SK-N-SH (cell line): ENCODE measurements around the gene TLX1. TPM values are rescaled to one million over a fixed set of nuclear protein-coding genes. Genes with fewer than 3 reads are reported as not detected.

Experiments used
- CTCF ChIA-PET: fragments of 300-600, 350-600 bp; formaldehyde crosslinking; extraction: SDS; loops from one replicate; lab custom pipeline; 2021; lab: Yijun Ruan, JAX
- POLR2A ChIA-PET: fragments of 350-600 bp; sonication (Branson Sonifier 250); formaldehyde crosslinking; extraction: SDS; loops from one replicate; lab custom pipeline; 2020; ENCODE audit warnings: antibody characterized with exemption, inconsistent platforms; lab: Yijun Ruan, JAX
- DNase-seq: peaks from one replicate; pipeline ENCODE4 v3.0.0; 2012
- H2AFZ ChIP-seq: fragments of 200-600 bp; sonication (generic); 2 replicates; pipeline ENCODE4 v1.8.1; 2016; ENCODE audit warnings: antibody characterized with exemption, mild to moderate bottlenecking, low read depth
- H3F3A ChIP-seq: fragments of 200-600 bp; sonication (generic); replicated peaks from 2 replicates; pipeline ENCODE3; 2016; ENCODE audit warnings: antibody characterized with exemption, mild to moderate bottlenecking; ENCODE audit not compliant: insufficient read depth
- H3K27ac ChIP-seq, 2 experiments: fragments of 200-500 bp in 1 of 2; fragments of 200-600 bp in 1 of 2; sonication (Bioruptor generic) in 1 of 2; sonication (generic), shearing (Covaris generic) in 1 of 2; 2 replicates each; pipeline versions ENCODE4 v1.5.1 to v1.6.1; 2014 to 2016; ENCODE audit warnings: low read depth in 2 of 2, inconsistent platforms in 1 of 2, low read length in 1 of 2, mild to moderate bottlenecking in 1 of 2, mixed read lengths in 1 of 2
- H3K27me3 ChIP-seq: fragments of 200-600 bp; sonication (generic), shearing (Covaris generic); 2 replicates; pipeline ENCODE4 v1.6.1; 2016; ENCODE audit warnings: mixed run types; ENCODE audit not compliant: insufficient read depth
- H3K36me3 ChIP-seq, 2 experiments: fragments of 200-500 bp in 1 of 2; fragments of 200-600 bp in 1 of 2; sonication (Bioruptor generic) in 1 of 2; sonication (generic) in 1 of 2; replicated peaks in 1 of 2; 2 replicates each; pipeline versions ENCODE3 to v1.5.1; 2014 to 2016; ENCODE audit warnings: low read length in 1 of 2, mild to moderate bottlenecking in 1 of 2; ENCODE audit not compliant: insufficient read depth in 2 of 2, control insufficient read depth in 1 of 2
- H3K4me1 ChIP-seq, 2 experiments: fragments of 200-500 bp in 1 of 2; fragments of 200-600 bp in 1 of 2; sonication (Bioruptor generic) in 1 of 2; sonication (generic), shearing (Covaris generic) in 1 of 2; 2 replicates each; pipeline versions ENCODE4 v1.5.1 to v1.6.1; 2014 to 2016; ENCODE audit warnings: low read depth in 1 of 2, low read length in 1 of 2, mixed run types in 1 of 2; ENCODE audit not compliant: insufficient read depth in 2 of 2, control insufficient read depth in 1 of 2
- H3K4me2 ChIP-seq: fragments of 200-600 bp; sonication (generic), shearing (Covaris generic); 2 replicates; pipeline ENCODE4 v1.6.1; 2017; ENCODE audit warnings: mixed run types
- H3K4me3 ChIP-seq, 2 experiments: fragments of 200-500 bp in 1 of 2; fragments of 200-600 bp in 1 of 2; sonication (Bioruptor generic) in 1 of 2; sonication (generic), shearing (Covaris generic) in 1 of 2; 2 replicates each; pipeline versions ENCODE4 v1.5.1 to v1.8.1; 2014 to 2016; ENCODE audit warnings: low read depth in 2 of 2, inconsistent platforms in 1 of 2, low read length in 1 of 2, mild to moderate bottlenecking in 1 of 2, mixed read lengths in 1 of 2, moderate library complexity in 1 of 2
- H3K79me2 ChIP-seq: fragments of 200-600 bp; sonication (generic); 2 replicates; pipeline ENCODE4 v1.8.1; 2017; ENCODE audit warnings: mild to moderate bottlenecking; ENCODE audit not compliant: insufficient read depth
- H3K9ac ChIP-seq: fragments of 200-600 bp; sonication (generic); 2 replicates; pipeline ENCODE4 v1.6.1; 2017; ENCODE audit warnings: mixed run types
- H3K9me2 ChIP-seq: fragments of 200-600 bp; sonication (generic); 2 replicates; pipeline ENCODE4 v1.6.1; 2017; ENCODE audit warnings: mixed run types
- H3K9me3 ChIP-seq: fragments of 200-600 bp; sonication (generic); 2 replicates; pipeline ENCODE4 v1.6.1; 2017; ENCODE audit warnings: mixed run types, mild to moderate bottlenecking, moderate library complexity
- H4K20me1 ChIP-seq: fragments of 200-600 bp; sonication (generic); 2 replicates; pipeline ENCODE4 v1.6.1; 2017; ENCODE audit warnings: mild to moderate bottlenecking, mixed run types; ENCODE audit not compliant: insufficient read depth
- EP300 ChIP-seq, 2 experiments: IDR thresholded peaks; 2 replicates each; pipeline versions ENCODE4 v1.4.0 to v1.6.1; 2012; ENCODE audit warnings: borderline replicate concordance in 1 of 2, low read depth in 1 of 2, low read length in 1 of 2
- EZH2phosphoT487 ChIP-seq: fragments of 200-600 bp; sonication (generic); IDR thresholded peaks from 2 replicates; pipeline ENCODE4 v1.6.1; 2017; ENCODE audit warnings: low read depth, mixed run types, mild to moderate bottlenecking, antibody characterized with exemption, moderate library complexity, borderline replicate concordance
- FOSL2 ChIP-seq: IDR thresholded peaks from 2 replicates; pipeline ENCODE4 v1.4.0; 2012; ENCODE audit warnings: low read depth, mild to moderate bottlenecking, moderate library complexity, borderline replicate concordance
- FOXM1 ChIP-seq: IDR thresholded peaks from 2 replicates; pipeline ENCODE4 v1.4.0; 2012; ENCODE audit warnings: low read depth, mild to moderate bottlenecking
- GATA2 ChIP-seq: sonication (generic); formaldehyde crosslinking; IDR thresholded peaks from 2 replicates; pipeline ENCODE4 v1.5.0; 2020; ENCODE audit warnings: mild to moderate bottlenecking, missing genetic modification reagents
- JUND ChIP-seq: IDR thresholded peaks from 2 replicates; pipeline ENCODE4 v1.4.0; 2012
- POLR2AphosphoS5 ChIP-seq: IDR thresholded peaks from 2 replicates; pipeline ENCODE4 v1.6.1; 2012; ENCODE audit warnings: low read depth, low read length
- RAD21 ChIP-seq: IDR thresholded peaks from 2 replicates; pipeline ENCODE4 v1.6.1; 2012; ENCODE audit warnings: mild to moderate bottlenecking, low read length
- RCOR1 ChIP-seq: fragments of 150-350 bp; IDR thresholded peaks from 2 replicates; pipeline ENCODE4 v1.6.1; 2017; ENCODE audit warnings: antibody characterized with exemption, low read length
- SIN3A ChIP-seq: IDR thresholded peaks from 2 replicates; pipeline ENCODE4 v1.6.1; 2012; ENCODE audit warnings: low read depth, mild to moderate bottlenecking, low read length, moderate library complexity, borderline replicate concordance
- YY1 ChIP-seq: IDR thresholded peaks from 2 replicates; pipeline ENCODE4 v1.4.0; 2012; ENCODE audit warnings: low read depth, mild to moderate bottlenecking
- WGBS: methylation state at CpG from one replicate; pipeline ENCODE4 v1.1.6; 2017; ENCODE audit warnings: low lambda C conversion rate; 5-methylcytosine and 5-hydroxymethylcytosine counted together
- polyA plus RNA-seq, 3 experiments: library from polyadenylated mRNA; depleted of rRNA; stranded (reverse); fragments of >200 nt; gene quantifications; 2 replicates each; pipeline ENCODE4 v1.2.3, GENCODE V29; 2012
- TF ChIP-seq, protein P1 (sequence below): fragments of 150-350 bp; IDR thresholded peaks from 2 replicates; pipeline ENCODE4 v1.6.1; 2016; ENCODE audit warnings: mild to moderate bottlenecking, low read depth, low read length
- TF ChIP-seq, protein P2 (sequence below): IDR thresholded peaks from 2 replicates; pipeline ENCODE4 v1.4.0; 2012; ENCODE audit warnings: low read depth
- TF ChIP-seq, protein P3 (sequence below): fragments of 200-600 bp; sonication (generic); IDR thresholded peaks from 2 replicates; pipeline ENCODE4 v1.6.1; 2017; ENCODE audit warnings: antibody characterized with exemption, mild to moderate bottlenecking, moderate library complexity
- TF ChIP-seq, protein P4 (sequence below): IDR thresholded peaks from 2 replicates; pipeline ENCODE4; 2012
- TF ChIP-seq, protein P5 (sequence below): fragments of 150-350 bp; IDR thresholded peaks from 2 replicates; pipeline ENCODE4 v1.6.1; 2017; ENCODE audit warnings: antibody characterized with exemption, low read length, low read depth, borderline replicate concordance

Gene TLX1
- polyA plus RNA-seq, 1 of the 3 experiments (the other 2 are of a cell fraction) = not detected

DNA sequence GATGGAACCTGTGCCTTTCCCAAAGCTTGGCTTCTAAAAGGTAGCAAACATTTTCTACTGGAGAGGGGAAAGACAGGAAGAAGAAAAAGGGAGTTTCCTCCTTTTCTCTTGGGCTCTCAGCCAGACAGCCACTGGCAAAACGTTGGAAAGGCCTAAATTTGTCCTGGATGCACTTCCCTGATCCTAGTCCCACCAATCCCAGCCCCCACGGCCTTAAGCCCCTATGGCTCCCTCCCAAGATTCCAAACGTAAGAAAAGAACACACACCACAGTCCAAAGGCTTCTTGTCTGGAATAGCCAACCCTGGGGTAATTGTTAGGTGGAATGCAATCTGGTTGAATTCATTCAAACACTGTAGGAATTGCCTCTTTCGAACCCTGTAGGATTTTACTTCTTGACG, 959 bp upstream of the TLX1 start:
- no peaks in the 10 kb centered on the region for H3K79me2 ChIP-seq
- H3K4me3 ChIP-seq = no peak overlapping the region
- H3K9me2 ChIP-seq = no peaks in the 10 kb centered on the region
- no peak overlapping the region for H3K4me2 ChIP-seq
- H3F3A ChIP-seq = no peaks in the 10 kb centered on the region
- no peaks in the 10 kb centered on the region for H3K9me3 ChIP-seq
- DNase-seq = no peak
- CTCF ChIA-PET = interaction anchor here (1.1 to 21.6 kb wide), 4 partner anchors 11 to 116 kb away, joined by 3 to 972 read pairs (median 33); no protein-coding TSS in a partner anchor
- H3K9ac ChIP-seq = no peak overlapping the region
- H4K20me1 ChIP-seq = no peaks in the 10 kb centered on the region
- H2AFZ ChIP-seq = no peak overlapping the region
- H3K36me3 ChIP-seq = no peaks in the 10 kb centered on the region
- 59% methylated on average over 5 of the region's 5 CpGs for WGBS
- H3K27ac ChIP-seq = no peak overlapping the region
- TF ChIP-seq FOXM1 = no peak
- TF ChIP-seq YY1 = no peak
- TF ChIP-seq, protein P1, sequence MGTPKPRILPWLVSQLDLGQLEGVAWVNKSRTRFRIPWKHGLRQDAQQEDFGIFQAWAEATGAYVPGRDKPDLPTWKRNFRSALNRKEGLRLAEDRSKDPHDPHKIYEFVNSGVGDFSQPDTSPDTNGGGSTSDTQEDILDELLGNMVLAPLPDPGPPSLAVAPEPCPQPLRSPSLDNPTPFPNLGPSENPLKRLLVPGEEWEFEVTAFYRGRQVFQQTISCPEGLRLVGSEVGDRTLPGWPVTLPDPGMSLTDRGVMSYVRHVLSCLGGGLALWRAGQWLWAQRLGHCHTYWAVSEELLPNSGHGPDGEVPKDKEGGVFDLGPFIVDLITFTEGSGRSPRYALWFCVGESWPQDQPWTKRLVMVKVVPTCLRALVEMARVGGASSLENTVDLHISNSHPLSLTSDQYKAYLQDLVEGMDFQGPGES = no peak
- TF ChIP-seq, protein P2, sequence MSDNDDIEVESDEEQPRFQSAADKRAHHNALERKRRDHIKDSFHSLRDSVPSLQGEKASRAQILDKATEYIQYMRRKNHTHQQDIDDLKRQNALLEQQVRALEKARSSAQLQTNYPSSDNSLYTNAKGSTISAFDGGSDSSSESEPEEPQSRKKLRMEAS = no peak
- no peak for TF ChIP-seq RAD21
- TF ChIP-seq, protein P3, sequence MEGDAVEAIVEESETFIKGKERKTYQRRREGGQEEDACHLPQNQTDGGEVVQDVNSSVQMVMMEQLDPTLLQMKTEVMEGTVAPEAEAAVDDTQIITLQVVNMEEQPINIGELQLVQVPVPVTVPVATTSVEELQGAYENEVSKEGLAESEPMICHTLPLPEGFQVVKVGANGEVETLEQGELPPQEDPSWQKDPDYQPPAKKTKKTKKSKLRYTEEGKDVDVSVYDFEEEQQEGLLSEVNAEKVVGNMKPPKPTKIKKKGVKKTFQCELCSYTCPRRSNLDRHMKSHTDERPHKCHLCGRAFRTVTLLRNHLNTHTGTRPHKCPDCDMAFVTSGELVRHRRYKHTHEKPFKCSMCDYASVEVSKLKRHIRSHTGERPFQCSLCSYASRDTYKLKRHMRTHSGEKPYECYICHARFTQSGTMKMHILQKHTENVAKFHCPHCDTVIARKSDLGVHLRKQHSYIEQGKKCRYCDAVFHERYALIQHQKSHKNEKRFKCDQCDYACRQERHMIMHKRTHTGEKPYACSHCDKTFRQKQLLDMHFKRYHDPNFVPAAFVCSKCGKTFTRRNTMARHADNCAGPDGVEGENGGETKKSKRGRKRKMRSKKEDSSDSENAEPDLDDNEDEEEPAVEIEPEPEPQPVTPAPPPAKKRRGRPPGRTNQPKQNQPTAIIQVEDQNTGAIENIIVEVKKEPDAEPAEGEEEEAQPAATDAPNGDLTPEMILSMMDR = no peak
- no peak for TF ChIP-seq POLR2AphosphoS5
- no peak for TF ChIP-seq GATA2 (CRISPR knock-in tag)
- TF ChIP-seq, protein P4, sequence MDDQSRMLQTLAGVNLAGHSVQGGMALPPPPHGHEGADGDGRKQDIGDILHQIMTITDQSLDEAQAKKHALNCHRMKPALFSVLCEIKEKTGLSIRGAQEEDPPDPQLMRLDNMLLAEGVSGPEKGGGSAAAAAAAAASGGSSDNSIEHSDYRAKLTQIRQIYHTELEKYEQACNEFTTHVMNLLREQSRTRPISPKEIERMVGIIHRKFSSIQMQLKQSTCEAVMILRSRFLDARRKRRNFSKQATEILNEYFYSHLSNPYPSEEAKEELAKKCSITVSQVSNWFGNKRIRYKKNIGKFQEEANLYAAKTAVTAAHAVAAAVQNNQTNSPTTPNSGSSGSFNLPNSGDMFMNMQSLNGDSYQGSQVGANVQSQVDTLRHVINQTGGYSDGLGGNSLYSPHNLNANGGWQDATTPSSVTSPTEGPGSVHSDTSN = no peak
- TF ChIP-seq EP300 (IDR thresholded peaks at IDR 0.05; ENCODE audit: borderline replicate concordance in 1 of 2, low read depth in 1 of 2, low read length in 1 of 2) = no peak
- no peak for TF ChIP-seq SIN3A
- TF ChIP-seq, protein P5, sequence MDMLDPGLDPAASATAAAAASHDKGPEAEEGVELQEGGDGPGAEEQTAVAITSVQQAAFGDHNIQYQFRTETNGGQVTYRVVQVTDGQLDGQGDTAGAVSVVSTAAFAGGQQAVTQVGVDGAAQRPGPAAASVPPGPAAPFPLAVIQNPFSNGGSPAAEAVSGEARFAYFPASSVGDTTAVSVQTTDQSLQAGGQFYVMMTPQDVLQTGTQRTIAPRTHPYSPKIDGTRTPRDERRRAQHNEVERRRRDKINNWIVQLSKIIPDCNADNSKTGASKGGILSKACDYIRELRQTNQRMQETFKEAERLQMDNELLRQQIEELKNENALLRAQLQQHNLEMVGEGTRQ = no peak
- no peak for TF ChIP-seq EZH2phosphoT487
- no peak for TF ChIP-seq JUND
- no peak for TF ChIP-seq FOSL2
- no peak for TF ChIP-seq RCOR1
- POLR2A ChIA-PET = no interaction called here
- peaks cover 90% of the 10 kb centered on the region for H3K27me3 ChIP-seq
- peaks cover 0 to 2% of the 10 kb centered on the region in 2 experiments; a peak in 1 of 4 replicates for H3K4me1 ChIP-seq
